ENCODE data around the gene BACH2.

The BACH2 gene

GRCh38 chr6:90025523-90026061 is 271.1 kb downstream of the BACH2 start:
- no peak for DNase-seq (ENCODE audit: low spot score)

GRCh38 chr6:90024633-90025032 is 272.0 kb downstream of the BACH2 start:
- DNase-seq (ENCODE audit: low spot score), result no peak

DNA sequence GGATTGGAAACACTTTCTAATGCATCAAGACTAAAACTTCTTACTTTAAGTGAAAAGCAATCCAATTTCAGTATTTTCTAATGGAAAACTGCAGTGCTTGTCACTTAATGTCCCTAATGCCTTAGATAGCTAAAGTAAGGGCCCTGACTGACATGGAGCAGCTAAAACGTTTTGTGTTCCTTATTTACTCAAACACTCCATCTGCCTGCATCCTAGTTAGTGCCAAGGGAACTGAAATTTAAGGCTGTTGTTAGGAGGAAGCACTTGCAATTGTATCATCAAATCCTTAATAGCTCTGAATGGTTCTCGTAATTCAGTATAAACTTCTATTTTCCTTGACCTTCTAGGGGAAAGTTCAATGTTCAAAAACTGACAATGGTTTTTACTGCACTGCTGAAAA is 274.9 kb downstream of the BACH2 start:
- DNase-seq (ENCODE audit: low spot score), result no peak

DNA sequence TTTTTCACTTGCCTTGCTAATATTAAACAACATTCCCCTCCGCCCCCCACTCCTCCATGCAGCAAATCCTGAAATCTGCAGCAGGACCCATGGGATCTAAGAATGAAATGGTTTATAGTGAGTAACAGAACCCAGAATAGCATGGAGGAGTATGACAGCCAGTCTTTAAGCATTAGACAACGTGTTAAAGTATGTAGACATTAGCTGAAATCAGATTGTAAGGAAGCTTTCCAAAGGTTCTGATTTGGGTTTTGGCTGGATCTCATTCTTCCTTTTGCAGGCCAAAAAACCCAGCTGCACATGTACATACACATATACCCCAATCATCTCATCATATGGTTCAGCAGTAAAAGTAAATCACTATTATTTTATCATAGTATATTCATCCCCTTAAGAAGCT is 275.9 kb downstream of the BACH2 start:
- no peak for DNase-seq (ENCODE audit: low spot score)

DNA sequence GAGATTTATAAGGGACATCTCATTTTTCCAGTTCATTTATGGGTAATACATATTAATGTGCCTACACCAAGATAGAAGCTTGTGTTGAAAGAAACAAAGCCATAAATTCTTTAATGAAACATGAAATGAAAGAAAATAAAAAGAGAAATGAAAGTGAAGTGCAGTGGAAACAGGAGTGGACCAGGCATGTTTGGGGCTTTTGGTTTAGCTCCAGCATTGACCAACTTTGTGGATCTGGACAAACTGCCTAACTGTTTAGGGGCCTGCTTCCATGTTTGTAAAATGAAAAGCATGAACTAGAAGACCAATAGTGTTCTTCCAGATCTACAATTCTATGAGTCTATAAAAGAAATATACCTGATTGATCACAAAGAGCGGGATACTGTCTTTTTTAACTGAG is 277.4 kb downstream of the BACH2 start:
- no peak for DNase-seq (ENCODE audit: low spot score)

DNA sequence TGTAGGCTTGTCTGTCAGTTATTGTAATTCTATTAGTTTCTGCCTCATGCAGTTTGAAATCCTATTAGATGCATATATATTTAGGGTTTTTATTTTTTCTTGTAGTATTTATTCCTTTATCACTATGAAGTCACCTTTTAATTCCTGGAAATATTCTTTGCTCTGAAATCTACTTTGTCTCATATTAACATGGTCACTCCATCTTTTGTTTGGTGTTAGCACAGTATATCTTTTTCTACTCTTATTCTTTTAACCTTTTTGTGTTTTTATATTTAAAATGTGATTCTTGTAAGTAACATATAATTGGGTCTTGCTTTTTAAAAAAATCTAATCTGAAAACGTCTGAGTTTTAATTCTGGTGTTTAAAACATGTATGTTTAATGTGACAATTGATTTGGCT is 280.8 kb downstream of the BACH2 start:
- no peak for DNase-seq (ENCODE audit: low spot score)

DNA sequence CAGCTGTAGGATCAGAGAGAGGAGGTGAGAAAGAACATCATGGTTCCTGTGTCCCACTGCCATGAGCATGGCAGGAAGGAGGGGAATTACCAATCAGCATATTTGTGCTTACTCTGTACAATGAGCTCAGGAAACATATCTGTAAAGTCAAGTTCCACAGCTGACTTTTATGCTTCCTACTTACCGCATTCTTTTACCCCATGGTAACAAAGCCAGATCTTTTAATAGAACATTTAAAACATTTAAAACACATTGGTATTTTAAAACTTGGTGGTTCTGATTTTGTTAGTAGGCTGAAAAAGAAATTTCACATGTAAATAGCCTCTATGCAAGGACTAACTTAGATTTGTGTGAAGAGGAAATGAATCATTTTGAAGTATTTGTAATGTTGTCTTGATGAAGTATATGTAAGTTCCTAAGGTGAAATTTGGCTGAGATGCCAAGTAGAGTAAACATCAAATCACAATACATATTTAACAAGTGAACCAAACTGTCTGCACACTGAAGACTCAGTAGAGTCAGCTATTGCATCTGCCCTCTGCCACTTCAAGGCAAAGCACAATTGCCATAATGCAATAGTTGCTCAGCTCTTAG is 287.6 kb downstream of the BACH2 start:
- DNase-seq (ENCODE audit: low spot score), result no peak

- DNase-seq (ENCODE audit: low spot score), result no peak
Measured at GRCh38 chr6:90008189-90008907, 288.3 kb downstream of the BACH2 start.

DNA sequence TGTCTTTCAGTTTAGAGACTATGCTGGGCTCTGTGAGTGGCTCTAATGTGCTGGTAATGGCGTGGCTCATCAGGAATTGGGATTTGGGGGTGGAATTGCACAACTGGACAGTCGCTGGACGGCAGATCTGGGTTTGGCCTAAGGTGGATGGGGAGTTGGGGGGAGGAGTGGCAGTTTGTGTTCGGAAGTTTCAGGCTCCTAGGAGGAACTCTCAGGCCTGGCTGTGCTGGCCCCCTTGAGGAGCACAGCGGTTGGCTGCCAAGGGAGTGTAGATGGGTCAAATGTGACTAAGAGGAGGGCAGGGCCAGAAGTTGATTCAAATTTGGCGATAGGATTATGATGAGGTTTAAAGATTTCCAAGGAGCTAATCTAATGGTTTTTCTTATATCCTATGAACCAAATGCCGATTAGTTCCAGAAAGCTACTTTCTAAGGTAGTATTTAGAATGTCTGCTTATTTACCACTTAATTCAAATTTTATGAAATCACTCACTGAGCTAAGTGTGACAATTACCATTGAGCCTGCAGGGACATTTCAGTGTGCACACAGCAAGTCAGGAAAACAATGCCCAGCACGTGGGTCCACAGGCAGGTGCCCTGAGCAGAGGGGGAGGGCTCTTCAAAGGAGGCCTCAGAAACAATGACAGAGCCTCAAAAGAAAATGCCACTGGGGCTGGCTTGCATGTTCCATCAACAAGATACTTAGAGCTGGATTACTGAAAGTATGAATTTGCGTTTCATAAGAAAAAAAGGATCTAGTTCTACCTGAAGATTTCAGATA is 291.4 kb downstream of the BACH2 start:
- peak; percentile 35 for DNase-seq (ENCODE audit: low spot score)

DNA sequence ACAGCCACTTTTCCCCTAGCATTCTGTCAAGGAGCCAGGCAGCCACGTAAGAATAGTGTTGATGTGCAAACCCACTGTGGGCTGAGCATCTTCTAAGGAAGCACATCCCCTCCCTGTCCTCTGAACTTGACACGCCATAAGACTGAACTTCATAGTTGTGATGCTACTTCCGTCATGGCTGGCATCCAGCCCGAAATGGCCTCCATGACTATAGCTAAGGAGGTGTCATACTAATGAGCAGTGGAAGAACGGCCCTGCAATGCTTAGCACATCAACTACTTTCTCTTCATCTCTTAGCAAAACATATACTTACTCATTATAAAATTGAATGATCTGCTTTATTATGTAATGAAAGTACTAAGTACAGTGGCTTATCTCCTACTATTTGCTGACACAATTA is 292.1 kb downstream of the BACH2 start:
- DNase-seq (ENCODE audit: low spot score), result no peak

- DNase-seq (ENCODE audit: low spot score), result no peak
Measured at GRCh38 chr6:90003941-90004340, 292.7 kb downstream of the BACH2 start.

- DNase-seq (ENCODE audit: low spot score), result no peak
Measured at GRCh38 chr6:90003069-90003795, 293.4 kb downstream of the BACH2 start.

DNA sequence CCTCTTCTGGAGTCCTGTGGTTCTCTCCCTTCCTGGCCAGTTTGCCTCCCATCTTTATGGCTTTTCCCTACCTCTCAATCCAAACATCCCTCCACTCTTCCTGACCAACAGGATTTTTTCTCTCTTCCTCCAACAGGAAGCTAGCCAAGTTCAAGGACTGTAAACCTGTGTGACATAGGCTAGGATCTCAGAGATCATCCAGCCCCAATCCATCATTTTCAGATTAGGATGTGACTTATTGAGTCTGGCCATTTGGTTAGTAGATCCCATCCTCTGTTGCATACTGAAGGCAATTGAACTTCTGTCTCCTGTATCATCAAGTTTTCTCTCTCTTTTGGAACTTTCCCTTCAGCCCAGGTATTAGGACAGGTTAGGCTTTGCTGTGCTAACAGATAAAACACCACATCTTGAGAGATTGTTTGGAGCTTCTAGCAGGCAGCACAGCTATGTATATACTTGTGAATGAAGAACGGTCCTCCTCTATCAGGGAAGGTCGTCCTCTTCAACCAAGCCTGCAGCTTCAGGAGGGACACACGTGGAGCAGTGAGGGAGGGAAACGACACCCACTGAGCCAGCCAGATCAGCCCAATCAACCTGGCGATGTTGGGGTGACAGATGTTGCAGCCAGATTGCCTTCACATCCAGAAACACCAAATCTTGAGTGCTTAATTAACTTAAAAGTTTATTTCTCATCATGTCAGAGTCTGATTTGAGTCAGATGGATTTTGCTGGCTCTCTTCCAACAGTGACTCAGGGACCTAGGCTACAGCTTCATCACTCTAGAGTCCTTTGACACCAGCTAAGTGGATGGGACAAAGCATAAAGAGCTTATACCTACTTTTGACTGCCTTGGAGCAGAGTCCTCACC is 295.5 kb downstream of the BACH2 start:
- no peak for DNase-seq (ENCODE audit: low spot score)

- no peak for DNase-seq (ENCODE audit: low spot score)
Measured at GRCh38 chr6:89999945-90000825, 296.5 kb downstream of the BACH2 start.

DNA sequence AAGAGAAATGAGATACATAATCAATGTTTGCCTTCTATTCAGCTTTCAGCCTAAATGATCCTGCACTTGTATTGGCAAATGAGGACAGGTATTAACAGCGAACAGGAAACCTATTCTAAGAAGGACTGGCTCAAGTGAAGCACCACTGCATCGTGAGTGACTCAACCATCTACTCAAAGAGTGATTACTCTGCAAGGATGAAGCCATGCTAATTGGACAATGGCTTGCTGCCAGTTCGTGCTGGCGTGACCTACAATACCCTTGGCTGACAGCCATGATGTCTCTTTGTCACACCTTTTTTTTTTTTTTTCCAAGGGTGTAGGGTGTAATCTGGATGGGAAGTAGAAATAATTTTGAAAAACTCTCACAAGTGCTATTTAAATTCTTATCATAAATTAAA is 297.5 kb downstream of the BACH2 start:
- DNase-seq (ENCODE audit: low spot score), result peak; percentile 25

DNA sequence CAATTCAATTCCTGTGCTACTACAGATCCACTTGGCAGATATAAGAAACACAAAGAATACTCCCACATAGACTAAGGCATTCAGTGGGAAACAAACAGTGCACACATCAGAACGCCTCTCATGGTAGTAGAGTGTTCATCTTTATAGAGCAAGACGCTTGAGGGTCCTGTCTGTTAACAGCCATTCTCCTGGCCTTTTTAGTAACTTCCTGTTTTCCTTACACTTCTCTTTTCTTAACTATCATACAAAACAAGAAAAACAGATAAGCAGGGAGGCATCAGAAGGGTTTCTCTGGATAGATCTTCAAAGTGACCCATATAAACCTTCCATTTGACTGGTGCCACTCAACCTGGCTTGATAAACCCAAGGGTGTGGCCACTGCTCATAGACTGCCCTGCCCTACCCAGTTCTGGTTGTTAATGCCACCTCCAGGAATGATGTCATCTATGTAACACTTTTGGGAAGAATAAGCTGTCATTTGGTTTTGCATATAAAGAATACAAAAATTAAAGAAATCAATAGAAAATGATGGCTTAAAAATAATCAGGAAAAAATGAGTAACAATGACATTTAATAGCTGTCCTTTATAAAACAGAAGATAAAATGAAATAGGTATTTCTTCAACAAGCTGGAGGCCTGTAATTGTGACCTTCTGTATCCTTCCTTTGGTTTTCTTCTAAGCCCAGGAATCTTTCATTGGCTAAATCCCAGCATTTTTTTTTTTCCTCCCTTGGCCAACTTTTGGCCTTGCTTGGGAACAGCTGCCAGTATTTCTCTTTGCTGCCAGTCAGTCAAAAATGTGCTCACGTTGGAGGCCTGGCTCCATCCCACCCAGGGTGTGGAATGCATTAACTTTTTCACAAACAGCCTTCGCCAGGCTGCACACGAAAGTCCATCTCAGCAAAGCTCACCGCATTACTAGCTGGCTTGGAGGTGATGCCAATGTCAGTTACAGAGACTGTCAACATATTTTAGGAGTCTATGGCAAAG is 298.9 kb downstream of the BACH2 start:
- no peak for DNase-seq (ENCODE audit: low spot score)

DNA sequence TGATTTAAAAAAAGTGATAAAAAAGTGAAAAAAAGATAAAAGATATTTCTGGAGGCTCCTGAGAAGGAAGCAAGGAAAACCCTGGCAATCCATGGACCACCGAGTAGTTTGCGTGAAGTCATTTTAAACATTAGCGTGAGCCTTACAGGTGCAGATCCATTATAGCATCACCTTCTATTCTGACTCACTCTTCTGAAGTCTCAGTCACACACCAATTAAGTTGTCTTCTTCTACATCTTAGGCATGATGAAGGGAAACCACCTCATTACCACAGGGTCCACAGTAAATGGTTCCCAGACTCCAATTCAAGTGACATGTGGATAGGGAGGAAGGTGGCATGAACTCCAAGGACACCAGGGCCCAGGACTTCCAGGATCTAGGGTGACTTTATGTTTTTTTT is 303.2 kb downstream of the BACH2 start:
- no peak for DNase-seq (ENCODE audit: low spot score)

DNA sequence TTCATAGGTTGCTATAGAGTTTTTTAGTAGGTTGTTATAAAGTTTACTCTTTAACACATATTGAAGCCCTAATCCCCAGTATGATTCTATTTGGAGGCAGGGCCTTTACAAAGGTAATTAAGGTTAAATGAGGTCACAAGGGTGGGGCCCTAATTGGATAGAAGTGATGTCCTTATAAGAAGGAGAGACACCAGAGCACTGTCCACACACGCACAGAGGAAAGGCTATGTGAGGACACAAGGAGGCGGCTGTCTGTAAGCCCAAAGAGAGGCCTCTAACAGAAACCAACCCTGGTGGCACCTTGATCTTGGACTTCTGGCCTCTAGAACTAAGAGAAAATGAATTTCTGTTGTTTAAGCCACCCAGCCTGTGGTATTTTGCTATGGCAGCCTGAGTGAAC is 303.8 kb downstream of the BACH2 start:
- no peak for DNase-seq (ENCODE audit: low spot score)

GRCh38 chr6:89989742-89990141 is 306.9 kb downstream of the BACH2 start:
- DNase-seq (ENCODE audit: low spot score), result no peak
